ENCODE results near the gene TRPV4.

The TRPV4 gene

DNA sequence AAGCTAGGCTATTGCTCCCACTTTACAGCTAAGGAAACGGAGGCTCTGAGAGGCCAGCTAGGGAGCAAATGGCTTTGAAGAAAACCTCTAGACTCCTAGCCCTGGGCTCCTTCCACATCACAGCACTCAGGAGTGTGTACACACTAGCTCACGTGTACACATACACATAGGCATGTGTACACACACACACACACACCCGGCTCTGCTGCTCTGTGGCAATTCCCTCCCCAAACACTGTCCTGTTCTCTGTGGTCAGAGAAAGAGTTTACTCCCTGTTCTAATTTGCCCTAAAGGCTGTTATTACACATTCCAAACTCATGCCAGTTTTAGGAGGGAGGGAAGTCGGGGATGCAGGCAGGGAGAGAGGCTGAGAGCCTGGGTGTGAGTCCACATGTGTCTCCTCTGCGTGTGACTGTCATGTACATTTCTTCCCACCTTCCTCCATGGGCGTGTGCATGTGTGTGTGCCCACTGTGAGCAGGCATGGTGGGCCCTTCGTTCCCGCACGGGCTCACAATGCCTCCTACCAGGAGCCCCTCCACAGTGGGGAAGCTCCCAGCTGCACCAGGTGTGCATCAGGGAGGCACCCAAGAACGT, 14.2 kb downstream of the TRPV4 start:
- H4K20me1 ChIP-seq, result no peaks in the 10 kb centered on the region
- no peak for TF ChIP-seq Cebpa-rat (IDR thresholded peaks at IDR 0.05)
- no peaks in the 10 kb centered on the region for H3K36me3 ChIP-seq
- H3K27me3 ChIP-seq, result no peaks in the 10 kb centered on the region; a peak in 1 of 22 replicates
- H3K9me3 ChIP-seq (replicated peaks in 1 of 11), result no peaks in the 10 kb centered on the region
- no peak overlapping the region for H3K4me2 ChIP-seq
- no peak overlapping the region for H3K4me3 ChIP-seq
- peaks cover 0 to 41% (median 0%) of the 10 kb centered on the region in 10 experiments; a peak in 5 of 20 replicates for H3K4me1 ChIP-seq
- H3K9ac ChIP-seq, result no peak overlapping the region; a peak in 1 of 22 replicates
- H3K27ac ChIP-seq, result no peak overlapping the region

DNA sequence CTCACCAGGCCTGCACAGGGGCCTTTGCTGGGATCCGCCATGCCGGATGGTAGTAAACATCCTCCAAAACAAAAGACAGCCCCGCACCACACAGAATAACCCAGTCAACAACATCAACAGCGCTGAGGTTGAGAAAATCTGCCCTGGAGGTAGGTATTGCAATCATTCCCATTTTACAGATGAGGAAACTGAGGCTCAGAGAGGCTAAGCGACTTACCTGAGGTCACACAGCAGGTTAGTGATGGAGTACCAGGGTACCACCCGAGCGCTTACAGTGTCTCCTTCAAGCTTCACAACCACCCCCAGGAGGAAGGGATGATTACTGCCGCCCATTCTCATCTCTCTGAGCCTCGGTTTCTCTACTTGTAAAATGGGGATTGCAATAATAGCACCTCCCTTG, 14.9 kb downstream of the TRPV4 start:
- Histone ChIP-seq H3K4me3 (no peak overlapping the region), H3K36me3 (no peaks in the 10 kb centered on the region), H3K9ac (no peak overlapping the region), H3K27ac (no peak overlapping the region), H3K4me2 (no peak overlapping the region), H3K27me3 (no peaks in the 10 kb centered on the region; a peak in 1 of 22 replicates), H3K4me1 (peaks cover 0 to 34% (median 0%) of the 10 kb centered on the region in 10 experiments; a peak in 5 of 20 replicates), H3K9me3 (replicated peaks in 1 of 11) (no peaks in the 10 kb centered on the region), H4K20me1 (no peaks in the 10 kb centered on the region)
- no peak for TF ChIP-seq Cebpa-rat (IDR thresholded peaks at IDR 0.05)

DNA sequence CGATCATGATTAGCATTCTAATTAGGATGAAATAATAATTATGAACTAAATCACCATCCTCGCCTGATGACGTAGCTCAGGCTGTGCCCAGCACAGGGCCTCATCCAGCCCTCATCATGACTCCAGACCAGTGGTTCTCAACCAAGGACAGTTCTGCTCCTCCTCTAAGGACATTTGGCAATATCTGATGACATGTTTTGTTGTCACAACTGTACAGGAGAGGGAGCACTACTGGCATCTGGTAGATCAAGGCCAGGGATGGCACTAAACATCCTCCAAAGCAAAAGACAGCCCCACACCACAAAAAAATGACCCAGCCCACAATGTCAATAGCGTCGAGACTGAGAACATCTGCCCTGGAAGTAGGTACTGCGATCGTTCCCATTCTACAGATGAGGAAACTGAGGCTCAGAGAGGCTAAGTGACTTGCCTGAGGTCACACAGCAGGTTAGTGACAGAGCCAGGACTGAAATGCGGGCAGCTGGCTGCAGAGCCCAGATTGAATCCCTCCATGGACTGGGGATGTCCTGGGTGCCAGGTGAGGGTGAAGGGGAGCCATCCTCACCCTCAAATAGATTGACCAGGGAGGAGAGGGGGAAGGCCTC, 15.5 kb downstream of the TRPV4 start:
- H3K36me3 ChIP-seq, result no peaks in the 10 kb centered on the region
- no peak for TF ChIP-seq Cebpa-rat (IDR thresholded peaks at IDR 0.05)
- no peaks in the 10 kb centered on the region for H3K9me3 ChIP-seq (replicated peaks in 1 of 11)
- H3K27me3 ChIP-seq, result no peaks in the 10 kb centered on the region; a peak in 1 of 22 replicates
- no peak overlapping the region for H3K27ac ChIP-seq
- H3K9ac ChIP-seq, result no peak overlapping the region
- H3K4me3 ChIP-seq, result no peak overlapping the region
- H3K4me2 ChIP-seq, result no peak overlapping the region
- no peaks in the 10 kb centered on the region for H4K20me1 ChIP-seq
- H3K4me1 ChIP-seq, result peaks cover 0 to 28% (median 0%) of the 10 kb centered on the region in 10 experiments; a peak in 5 of 20 replicates

DNA sequence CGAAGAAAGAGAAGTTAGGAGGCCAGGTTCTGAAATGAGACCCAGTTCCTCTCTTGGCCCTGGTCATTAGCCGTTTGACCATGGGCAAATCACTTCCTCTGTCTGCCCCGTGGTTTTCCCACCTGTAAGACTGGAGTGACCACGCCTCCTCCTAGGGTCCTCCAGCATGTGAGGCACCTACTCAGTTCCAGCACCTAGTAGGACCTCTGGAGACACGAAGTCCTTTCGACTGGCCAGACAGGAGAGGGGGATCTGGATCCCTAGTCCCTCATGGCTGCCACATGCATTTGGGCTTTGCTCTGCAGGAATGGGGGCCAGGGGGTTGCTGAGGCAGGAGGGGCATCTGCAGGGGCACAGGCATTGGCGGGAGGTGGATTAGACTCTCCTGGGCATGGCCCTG, 16.3 kb downstream of the TRPV4 start:
- H3K9me3 ChIP-seq (replicated peaks in 1 of 11), result no peaks in the 10 kb centered on the region
- peak overlapping the region in 2 of 11 experiments; percentile 11 to 44; a peak in 1 of 22 replicates for H3K4me2 ChIP-seq
- TF ChIP-seq Cebpa-rat (IDR thresholded peaks at IDR 0.05), result no peak
- H3K9ac ChIP-seq, result no peak overlapping the region
- H3K27ac ChIP-seq, result no peak overlapping the region
- H4K20me1 ChIP-seq, result no peaks in the 10 kb centered on the region
- peaks cover 0 to 21% (median 0%) of the 10 kb centered on the region in 10 experiments; a peak in 4 of 20 replicates for H3K4me1 ChIP-seq
- no peak overlapping the region for H3K4me3 ChIP-seq
- H3K27me3 ChIP-seq, result no peaks in the 10 kb centered on the region; a peak in 1 of 22 replicates
- no peaks in the 10 kb centered on the region for H3K36me3 ChIP-seq

DNA sequence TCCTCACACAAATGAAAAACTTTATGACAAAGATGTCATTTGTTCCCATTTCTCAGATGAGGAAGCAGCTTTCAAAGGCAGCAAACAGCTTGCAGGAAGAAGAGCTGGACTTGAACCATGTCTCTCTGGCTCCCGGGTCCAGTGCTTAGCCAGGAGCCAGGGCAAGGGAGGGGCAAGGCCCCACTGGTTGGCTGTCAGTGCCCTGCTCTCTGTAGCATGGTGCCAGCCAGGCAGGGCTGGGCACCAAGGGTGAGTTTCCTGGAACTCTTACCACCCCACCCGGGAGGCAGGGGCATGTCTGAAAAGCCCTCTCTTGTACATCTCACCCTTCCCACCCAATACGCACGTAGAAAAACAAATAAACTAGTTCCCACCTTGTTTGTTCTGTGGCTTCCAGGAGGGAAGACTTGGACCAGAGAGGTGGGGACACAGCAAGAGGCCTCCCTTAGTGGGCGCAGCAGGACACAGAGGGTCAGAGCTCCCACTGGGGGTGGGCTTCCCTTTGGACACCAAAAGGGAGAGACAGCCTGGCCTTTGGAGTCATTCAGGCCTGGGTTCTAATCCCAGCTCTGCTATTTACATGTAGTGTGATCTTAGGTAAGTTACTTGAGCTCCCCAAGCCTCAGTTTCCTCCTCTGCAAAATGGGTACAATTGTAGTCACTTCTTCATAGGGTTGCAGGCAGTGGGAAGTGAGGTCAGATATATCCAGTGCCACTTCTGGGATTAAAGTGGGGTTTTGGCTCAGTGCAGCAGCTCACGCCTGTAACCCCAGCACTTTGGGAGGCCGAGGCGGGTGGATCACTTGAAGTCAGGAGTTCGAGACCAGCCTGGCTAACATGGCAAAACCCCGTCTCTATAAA, 17.2 kb downstream of the TRPV4 start:
- Histone ChIP-seq H3K9me3 (replicated peaks in 1 of 11) (no peaks in the 10 kb centered on the region), H3K4me1 (peaks cover 0 to 12% (median 0%) of the 10 kb centered on the region in 10 experiments; a peak in 4 of 20 replicates), H3K9ac (no peak overlapping the region), H3K4me2 (no peak overlapping the region), H3K27ac (no peak overlapping the region), H3K36me3 (no peaks in the 10 kb centered on the region), H3K27me3 (no peaks in the 10 kb centered on the region; a peak in 1 of 22 replicates), H3K4me3 (no peak overlapping the region), H4K20me1 (no peaks in the 10 kb centered on the region)
- no peak for TF ChIP-seq Cebpa-rat (IDR thresholded peaks at IDR 0.05)

DNA sequence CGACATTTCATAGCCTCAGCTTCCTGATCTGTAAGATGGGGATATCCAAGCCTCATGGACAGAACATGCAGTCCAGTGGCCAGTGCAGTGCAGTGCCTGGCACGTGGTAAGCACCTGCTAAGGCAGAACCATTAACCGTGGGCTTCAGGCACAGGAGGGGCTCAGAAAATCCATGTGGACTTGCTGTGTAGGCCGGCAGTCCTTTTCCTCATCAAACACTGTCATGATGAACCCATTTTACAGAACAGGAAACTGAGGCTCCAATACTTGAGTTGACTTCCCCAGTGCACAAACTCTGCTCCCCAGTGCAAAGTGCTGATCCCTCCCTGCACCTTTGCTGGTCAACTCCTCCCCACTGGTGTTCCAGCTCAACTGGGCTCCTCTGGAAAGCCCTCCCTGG, 18.0 kb downstream of the TRPV4 start:
- Histone ChIP-seq H3K27me3 (no peaks in the 10 kb centered on the region), H3K4me3 (no peak overlapping the region), H3K36me3 (no peaks in the 10 kb centered on the region)

DNA sequence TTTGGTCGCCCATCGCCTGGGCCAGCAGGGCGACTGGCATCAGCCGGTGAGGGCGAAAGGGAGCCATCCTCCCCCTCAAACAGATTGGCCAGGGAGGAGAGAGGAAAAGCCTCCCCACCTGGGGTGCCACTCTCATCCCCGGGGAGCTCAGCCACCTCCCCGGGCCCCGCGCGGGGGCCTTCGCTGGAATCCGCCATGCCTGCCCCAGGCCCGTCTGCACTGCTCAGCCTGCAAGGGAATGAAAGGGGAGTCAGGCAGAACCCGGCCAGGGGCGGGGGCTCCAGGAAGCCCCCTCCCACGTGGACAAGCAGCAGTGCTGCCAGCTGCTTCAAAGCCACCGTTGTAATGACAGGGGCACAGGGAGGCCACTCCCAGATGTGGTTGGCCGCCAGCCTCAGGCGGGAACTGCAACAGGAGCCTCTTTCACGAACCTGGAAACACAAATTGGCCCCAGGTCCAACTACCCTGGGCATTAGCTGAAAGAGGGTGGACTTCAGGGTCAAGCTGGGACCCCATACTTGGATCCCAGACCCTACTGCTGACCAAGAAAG, 18.5 kb downstream of the TRPV4 start:
- H3K36me3 ChIP-seq, result no peaks in the 10 kb centered on the region
- no peak overlapping the region for H3K4me2 ChIP-seq
- H3K27me3 ChIP-seq, result no peaks in the 10 kb centered on the region
- no peaks in the 10 kb centered on the region for H4K20me1 ChIP-seq
- H3K27ac ChIP-seq, result no peak overlapping the region
- H3K9me3 ChIP-seq (replicated peaks in 1 of 11), result no peaks in the 10 kb centered on the region
- H3K4me1 ChIP-seq, result peaks cover 0 to 10% (median 0%) of the 10 kb centered on the region in 10 experiments; a peak in 4 of 20 replicates
- H3K4me3 ChIP-seq, result no peak overlapping the region
- TF ChIP-seq Cebpa-rat (IDR thresholded peaks at IDR 0.05), result no peak
- no peak overlapping the region for H3K9ac ChIP-seq

More for the DNA sequence above, 18.0 kb downstream of the TRPV4 start:
- H3K9me3 ChIP-seq (replicated peaks in 1 of 11), result no peaks in the 10 kb centered on the region
- H3K4me1 ChIP-seq, result peaks cover 0 to 10% (median 0%) of the 10 kb centered on the region in 10 experiments; a peak in 4 of 20 replicates
- H3K4me2 ChIP-seq, result no peak overlapping the region
- TF ChIP-seq Cebpa-rat (IDR thresholded peaks at IDR 0.05), result no peak
- no peak overlapping the region for H3K27ac ChIP-seq
- no peaks in the 10 kb centered on the region for H4K20me1 ChIP-seq
- H3K9ac ChIP-seq, result no peak overlapping the region

DNA sequence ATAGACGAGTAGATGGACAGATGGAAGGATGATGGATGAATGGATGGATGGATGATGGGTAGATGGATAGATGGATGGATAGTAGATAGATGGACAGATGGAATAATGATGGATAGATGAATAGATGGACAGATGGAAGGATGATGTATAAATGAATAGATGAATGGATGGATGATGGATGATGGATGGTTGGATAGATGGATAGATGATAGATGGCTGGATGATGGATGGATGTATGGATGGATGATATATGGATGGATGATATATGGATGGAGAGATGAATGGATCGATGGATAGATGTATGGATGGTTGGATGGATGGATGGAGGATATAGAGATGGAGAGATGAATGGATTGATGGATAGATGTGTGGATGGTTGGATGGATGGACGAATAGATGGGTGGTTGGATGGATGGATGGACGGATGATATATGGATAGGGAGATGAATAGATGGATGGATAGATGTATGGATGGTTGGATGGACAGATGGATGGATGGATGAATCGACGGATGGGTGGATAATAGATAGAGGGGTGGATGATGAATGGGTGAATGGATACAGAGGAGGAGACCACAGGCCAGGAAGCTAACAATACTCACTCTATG, 19.3 kb downstream of the TRPV4 start:
- H3K4me2 ChIP-seq, result no peak overlapping the region
- no peak overlapping the region for H3K4me3 ChIP-seq
- no peaks in the 10 kb centered on the region for H3K27me3 ChIP-seq
- H3K9ac ChIP-seq, result no peak overlapping the region
- H3K27ac ChIP-seq, result no peak overlapping the region
- no peaks in the 10 kb centered on the region for H3K36me3 ChIP-seq
- H3K4me1 ChIP-seq, result peaks cover 0 to 10% (median 0%) of the 10 kb centered on the region in 10 experiments; a peak in 4 of 20 replicates
- no peaks in the 10 kb centered on the region for H4K20me1 ChIP-seq
- TF ChIP-seq Cebpa-rat (IDR thresholded peaks at IDR 0.05), result no peak
- H3K9me3 ChIP-seq (replicated peaks in 1 of 11), result no peaks in the 10 kb centered on the region

DNA sequence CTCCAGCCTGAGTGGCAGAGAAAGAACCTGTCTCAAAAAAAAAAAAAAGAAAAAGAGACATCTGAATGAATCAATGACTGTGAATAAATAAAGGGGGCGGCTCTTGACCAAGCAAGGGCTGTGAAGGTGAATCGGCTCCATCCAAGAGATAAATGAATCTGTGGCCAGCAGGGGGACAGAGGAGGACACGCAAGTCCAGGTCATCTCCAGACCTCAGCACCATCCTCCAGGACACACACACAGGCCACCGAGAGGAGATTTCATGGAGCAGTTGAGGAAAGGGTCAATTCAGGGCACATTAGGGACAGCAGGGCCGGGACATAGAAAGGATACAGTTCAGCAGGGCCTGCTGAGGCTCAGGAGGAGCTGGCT, 21.6 kb downstream of the TRPV4 start:
- H3K27ac ChIP-seq, result no peak overlapping the region
- peaks cover 0 to 4% (median 0%) of the 10 kb centered on the region in 10 experiments; a peak in 4 of 20 replicates for H3K4me1 ChIP-seq
- TF ChIP-seq Cebpa-rat (IDR thresholded peaks at IDR 0.05), result no peak
- H3K27me3 ChIP-seq, result no peaks in the 10 kb centered on the region
- no peaks in the 10 kb centered on the region for H3K9me3 ChIP-seq (replicated peaks in 1 of 11)
- H4K20me1 ChIP-seq, result no peaks in the 10 kb centered on the region
- no peak overlapping the region for H3K9ac ChIP-seq
- no peak overlapping the region for H3K4me2 ChIP-seq
- no peak overlapping the region for H3K4me3 ChIP-seq
- H3K36me3 ChIP-seq, result no peaks in the 10 kb centered on the region

Measured in BLaER1 treated with 17β-estradiol and CSF1 and Interleukin-3, amounts not matched to agents 10 nM and 100 nM (cell line).